Measurements from ENCODE around the gene SEC63. TPM values are rescaled to one million over a fixed set of nuclear protein-coding genes. Genes with fewer than 3 reads are reported as not detected.
A peak's percentile ranks its signal among the peaks of the same experiment; 100 is the strongest.

SEC63 gene
- total RNA-seq, 4 donors from 2014 or later = 24.6 to 50.3 (median 28.5) TPM

DNA sequence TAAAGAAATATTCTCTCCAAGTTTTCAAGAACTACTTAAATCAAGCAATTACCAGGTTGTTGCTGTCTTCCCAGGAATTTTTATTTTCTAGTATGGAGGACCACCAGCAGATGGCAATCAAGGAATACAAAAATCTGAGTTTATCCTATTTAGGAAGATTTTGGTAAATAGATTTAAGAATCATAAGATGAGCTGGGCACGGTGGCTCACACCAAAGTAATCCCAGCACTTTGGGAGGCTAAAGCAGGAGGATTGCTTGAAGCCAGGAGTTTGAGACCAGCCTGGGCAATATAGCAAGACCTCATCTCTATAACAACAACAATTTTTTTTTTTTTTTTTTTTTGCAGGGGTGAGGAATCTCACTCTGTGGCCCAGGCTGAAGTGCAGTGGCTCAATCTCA lies 19.3 kb upstream of the SEC63 start:
- no peak for TF ChIP-seq EP300 (IDR thresholded peaks at IDR 0.05; ENCODE audit: low read depth)
- TF ChIP-seq, protein P1, sequence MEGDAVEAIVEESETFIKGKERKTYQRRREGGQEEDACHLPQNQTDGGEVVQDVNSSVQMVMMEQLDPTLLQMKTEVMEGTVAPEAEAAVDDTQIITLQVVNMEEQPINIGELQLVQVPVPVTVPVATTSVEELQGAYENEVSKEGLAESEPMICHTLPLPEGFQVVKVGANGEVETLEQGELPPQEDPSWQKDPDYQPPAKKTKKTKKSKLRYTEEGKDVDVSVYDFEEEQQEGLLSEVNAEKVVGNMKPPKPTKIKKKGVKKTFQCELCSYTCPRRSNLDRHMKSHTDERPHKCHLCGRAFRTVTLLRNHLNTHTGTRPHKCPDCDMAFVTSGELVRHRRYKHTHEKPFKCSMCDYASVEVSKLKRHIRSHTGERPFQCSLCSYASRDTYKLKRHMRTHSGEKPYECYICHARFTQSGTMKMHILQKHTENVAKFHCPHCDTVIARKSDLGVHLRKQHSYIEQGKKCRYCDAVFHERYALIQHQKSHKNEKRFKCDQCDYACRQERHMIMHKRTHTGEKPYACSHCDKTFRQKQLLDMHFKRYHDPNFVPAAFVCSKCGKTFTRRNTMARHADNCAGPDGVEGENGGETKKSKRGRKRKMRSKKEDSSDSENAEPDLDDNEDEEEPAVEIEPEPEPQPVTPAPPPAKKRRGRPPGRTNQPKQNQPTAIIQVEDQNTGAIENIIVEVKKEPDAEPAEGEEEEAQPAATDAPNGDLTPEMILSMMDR (IDR thresholded peaks at IDR 0.05) = peak in 3 of 5 experiments; percentile 30 to 46 (median 32)
- peaks cover 0 to 4% (median 0%) of the 10 kb centered on the region in 4 donors for H3K4me1 ChIP-seq
- 24 to 43% methylated on average over 1 of the region's 1 CpG for WGBS, 2 donors (ENCODE audit: low coverage in 1 of 2)
- in situ Hi-C loops (cut with MboI; ENCODE audit: low pct_ligation_motif_present in 1 of 4, low pct_unique_long_range_greater_than_20kb in 1 of 4, low sequenced_read_pairs in 3 of 4) = no loop called here
- H3K4me3 ChIP-seq = no peak overlapping the region
- no peaks in the 10 kb centered on the region for H3K36me3 ChIP-seq
- no peaks in the 10 kb centered on the region for H3K27me3 ChIP-seq
- H3K9me3 ChIP-seq = no peaks in the 10 kb centered on the region
- no peak for DNase-seq
- intact Hi-C loops (cut with DNase I; ENCODE audit: low total_unique reads) = no loop called here
- H3K27ac ChIP-seq = no peak overlapping the region

DNA sequence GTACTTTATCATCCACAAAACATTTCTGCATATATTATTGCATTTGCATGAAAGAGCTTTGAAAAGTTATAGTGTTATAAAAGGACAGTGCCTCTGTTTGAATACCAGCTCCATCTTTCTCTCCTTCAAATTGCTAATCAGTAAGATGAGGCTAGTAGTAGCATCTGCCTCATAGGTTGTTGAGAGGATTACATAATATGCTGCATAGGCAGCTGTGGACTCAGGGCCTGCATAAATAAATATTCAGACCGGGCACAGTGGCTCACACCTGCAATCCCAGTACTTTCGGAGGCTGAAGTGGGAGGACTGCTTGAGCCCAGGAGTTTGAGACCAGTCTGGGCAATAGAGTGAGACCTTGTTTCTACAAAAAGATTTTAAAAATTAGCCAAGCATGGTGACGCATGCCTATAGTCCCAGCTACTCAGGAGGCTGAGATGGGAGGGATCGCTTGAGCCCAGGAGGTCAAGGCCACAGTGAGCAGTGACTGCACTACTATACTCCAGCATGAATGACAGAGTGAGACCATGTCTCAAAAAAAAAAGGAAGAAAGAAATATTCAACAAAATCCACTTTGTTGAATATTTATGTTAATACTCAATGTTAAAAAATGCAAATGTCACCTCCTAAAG lies 18.3 kb upstream of the SEC63 start:
- TF ChIP-seq POLR2AphosphoS5 (IDR thresholded peaks at IDR 0.05) (no peak), POLR2A (IDR thresholded peaks at IDR 0.05) (no peak), EP300 (IDR thresholded peaks at IDR 0.05; ENCODE audit: low read depth) (no peak)
- TF ChIP-seq, protein P1 (IDR thresholded peaks at IDR 0.05) = no peak
- Histone ChIP-seq H3K4me1 (peaks cover 0 to 4% (median 0%) of the 10 kb centered on the region in 4 donors), H3K9me3 (no peaks in the 10 kb centered on the region), H3K27me3 (no peaks in the 10 kb centered on the region), H3K27ac (no peak overlapping the region), H3K4me3 (no peak overlapping the region), H3K36me3 (no peaks in the 10 kb centered on the region)
- in situ Hi-C loops (cut with MboI; ENCODE audit: low pct_ligation_motif_present in 1 of 4, low pct_unique_long_range_greater_than_20kb in 1 of 4, low sequenced_read_pairs in 3 of 4) = no loop called here
- WGBS, 2 donors (ENCODE audit: low coverage in 1 of 2) = 84 to 87% methylated on average over 3 to 4 of the region's 4 CpGs
- no peak for DNase-seq
- intact Hi-C loops (cut with DNase I; ENCODE audit: low total_unique reads) = no loop called here

DNA sequence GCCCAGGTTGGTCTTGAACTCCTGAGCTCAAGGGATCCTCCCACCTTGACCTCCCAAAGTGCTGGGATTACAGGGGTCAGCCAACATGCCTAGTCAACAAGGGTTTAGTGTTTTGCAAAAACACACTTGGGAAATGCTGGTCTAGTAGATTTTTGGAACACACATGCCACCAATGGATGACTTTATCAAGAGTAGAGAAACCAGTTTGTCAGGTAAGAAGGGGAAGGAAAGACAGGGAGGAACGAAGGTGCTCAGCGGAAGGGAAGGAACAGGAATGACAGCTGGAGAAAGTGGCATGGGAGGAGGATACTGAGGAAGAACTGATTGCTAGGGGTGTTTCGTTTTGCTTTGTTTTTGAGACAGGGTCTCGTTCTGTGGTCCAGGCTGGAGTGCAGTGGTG lies 15.6 kb upstream of the SEC63 start:
- TF ChIP-seq POLR2A (IDR thresholded peaks at IDR 0.05) = no peak
- no peak for TF ChIP-seq POLR2AphosphoS5 (IDR thresholded peaks at IDR 0.05)
- TF ChIP-seq, protein P1 (IDR thresholded peaks at IDR 0.05) = no peak
- TF ChIP-seq EP300 (IDR thresholded peaks at IDR 0.05; ENCODE audit: low read depth) = no peak
- intact Hi-C loops (cut with DNase I; ENCODE audit: low total_unique reads) = no loop called here
- H3K9me3 ChIP-seq = no peaks in the 10 kb centered on the region
- 58 to 64% methylated on average over 3 to 4 of the region's 4 CpGs for WGBS, 2 donors (ENCODE audit: low coverage in 1 of 2)
- H3K27me3 ChIP-seq = no peaks in the 10 kb centered on the region
- no peak overlapping the region for H3K27ac ChIP-seq
- H3K4me1 ChIP-seq = no peaks in the 10 kb centered on the region
- no peaks in the 10 kb centered on the region for H3K36me3 ChIP-seq
- no peak for DNase-seq
- in situ Hi-C loops (cut with MboI; ENCODE audit: low pct_ligation_motif_present in 1 of 4, low pct_unique_long_range_greater_than_20kb in 1 of 4, low sequenced_read_pairs in 3 of 4) = loop anchor here in 1 of 4 donors (25.0 kb wide), 1 partner anchor 1114 kb away; the partner anchor contains the start of genes CEP57L1 and SESN1
- no peak overlapping the region for H3K4me3 ChIP-seq

DNA sequence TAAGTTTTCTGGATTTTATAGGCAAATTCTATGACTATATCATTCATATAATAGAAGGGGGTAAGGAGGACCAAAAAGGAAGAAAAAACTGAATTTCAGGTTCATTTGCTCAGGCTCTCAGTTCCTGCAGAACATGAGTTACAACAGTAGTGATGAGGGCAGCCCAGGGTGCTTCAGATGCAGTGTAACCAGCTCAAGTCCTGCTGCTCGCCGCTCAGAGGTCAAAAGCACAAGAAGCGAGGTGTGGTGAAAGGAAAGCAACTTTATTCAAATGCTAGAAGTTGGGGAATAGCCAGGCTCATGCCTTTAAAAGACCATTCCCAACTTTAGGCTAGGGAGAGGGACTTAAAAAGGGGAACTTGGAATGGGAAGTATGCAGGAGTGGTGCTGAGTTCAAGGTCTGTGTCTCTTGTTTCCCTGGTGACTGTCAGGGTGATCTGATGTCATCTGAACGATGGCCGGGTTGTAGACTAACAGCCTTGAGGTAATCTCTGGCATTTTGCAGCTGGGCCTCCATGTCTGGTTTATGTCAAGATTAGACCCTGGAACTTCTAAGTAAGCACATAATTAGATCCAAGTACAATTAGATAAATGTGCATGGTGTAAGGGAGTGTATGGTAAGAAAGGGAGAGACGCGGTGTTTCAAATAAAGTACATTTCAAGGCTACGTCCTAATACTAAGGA lies 14.5 kb upstream of the SEC63 start:
- Histone ChIP-seq H3K4me3 (no peak overlapping the region), H3K27me3 (no peaks in the 10 kb centered on the region), H3K36me3 (no peaks in the 10 kb centered on the region), H3K27ac (no peak overlapping the region), H3K9me3 (no peaks in the 10 kb centered on the region), H3K4me1 (no peaks in the 10 kb centered on the region)
- no peak for DNase-seq
- TF ChIP-seq, protein P1 (IDR thresholded peaks at IDR 0.05) = no peak
- no peak for TF ChIP-seq POLR2AphosphoS5 (IDR thresholded peaks at IDR 0.05)
- no peak for TF ChIP-seq POLR2A (IDR thresholded peaks at IDR 0.05)
- no peak for TF ChIP-seq EP300 (IDR thresholded peaks at IDR 0.05; ENCODE audit: low read depth)
- 68 to 78% methylated on average over 8 of the region's 8 CpGs for WGBS, 2 donors (ENCODE audit: low coverage in 1 of 2)
- intact Hi-C loops (cut with DNase I; ENCODE audit: low total_unique reads) = no loop called here
- in situ Hi-C loops (cut with MboI; ENCODE audit: low pct_ligation_motif_present in 1 of 4, low pct_unique_long_range_greater_than_20kb in 1 of 4, low sequenced_read_pairs in 3 of 4) = loop anchor here in 1 of 4 donors (25.0 kb wide), 1 partner anchor 1115 kb away; the partner anchor contains the start of genes CEP57L1 and SESN1
